Neural crest cell (in vitro differentiated cells): ENCODE measurements around the gene GLT8D2. TPM values are rescaled to one million over a fixed set of nuclear protein-coding genes. Genes with fewer than 3 reads are reported as not detected.
"Not testable (repeated sequence)": the region's sequence is repeated elsewhere in the genome, so short reads cannot be mapped to it uniquely, and the experiment has no call there.

Experiments used
- DNase-seq: peaks from one replicate; pipeline ENCODE4 v3.0.0; 2021; ENCODE audit warnings: low read depth, mixed read lengths, low spot score
- H3K27ac Mint-ChIP-seq: one replicate; pipeline ENCODE4 v1.8.0; 2021; ENCODE audit warnings: mild to moderate bottlenecking, mixed read lengths; ENCODE audit not compliant: unreplicated experiment
- H3K27me3 Mint-ChIP-seq: 2 replicates; pipeline ENCODE4 v1.8.0; 2021; ENCODE audit warnings: low read depth, mild to moderate bottlenecking, mixed read lengths
- H3K36me3 Mint-ChIP-seq: 2 replicates; pipeline ENCODE4 v1.8.0; 2021; ENCODE audit warnings: low read depth, mild to moderate bottlenecking, mixed read lengths
- H3K4me1 Mint-ChIP-seq: 2 replicates; pipeline ENCODE4 v1.8.0; 2021; ENCODE audit warnings: mixed read lengths
- H3K4me3 Mint-ChIP-seq: one replicate; pipeline ENCODE4 v1.8.0; 2021; ENCODE audit warnings: mild to moderate bottlenecking, mixed read lengths
- H3K9me3 Mint-ChIP-seq: 2 replicates; pipeline ENCODE4 v1.8.0; 2021; ENCODE audit warnings: mixed read lengths
- CTCF ChIP-seq: fragments of 200-600 bp; sonication (generic); conservative IDR thresholded peaks from 2 replicates; pipeline ENCODE4 v1.5.0; 2021; ENCODE audit warnings: antibody characterized with exemption, mild to moderate bottlenecking
- total RNA-seq: library from RNA; stranded (reverse); gene quantifications from 2 replicates; pipeline ENCODE4 v1.2.1, GENCODE V29; 2021

The GLT8D2 gene
- total RNA-seq, 1 donor from 2014 or later = 1.5 TPM

GRCh38 chr12:104046306-104046705, 3.7 kb downstream of the GLT8D2 start:
- no peak for TF ChIP-seq CTCF
- no peak for DNase-seq
- Mint-ChIP-seq H3K4me1 (peaks cover 35% of the 10 kb centered on the region), H3K9me3 (no peaks in the 10 kb centered on the region), H3K27ac (no peak overlapping the region), H3K4me3 (no peak overlapping the region), H3K27me3 (peaks cover 22% of the 10 kb centered on the region), H3K36me3 (no peaks in the 10 kb centered on the region)

GRCh38 chr12:104044158-104044557, 5.8 kb downstream of the GLT8D2 start:
- no peak for DNase-seq
- H3K4me3 Mint-ChIP-seq = no peak overlapping the region
- TF ChIP-seq CTCF = no peak
- H3K27ac Mint-ChIP-seq = no peak overlapping the region
- no peaks in the 10 kb centered on the region for H3K9me3 Mint-ChIP-seq
- peaks cover 23% of the 10 kb centered on the region for H3K4me1 Mint-ChIP-seq
- H3K36me3 Mint-ChIP-seq = no peaks in the 10 kb centered on the region
- H3K27me3 Mint-ChIP-seq = peaks cover 8% of the 10 kb centered on the region

GRCh38 chr12:104042580-104042979, 7.4 kb downstream of the GLT8D2 start:
- no peak for DNase-seq
- no peak overlapping the region for H3K4me3 Mint-ChIP-seq
- no peaks in the 10 kb centered on the region for H3K27me3 Mint-ChIP-seq
- H3K9me3 Mint-ChIP-seq = no peaks in the 10 kb centered on the region
- TF ChIP-seq CTCF = no peak
- H3K36me3 Mint-ChIP-seq = no peaks in the 10 kb centered on the region
- no peak overlapping the region for H3K27ac Mint-ChIP-seq
- H3K4me1 Mint-ChIP-seq = peaks cover 9% of the 10 kb centered on the region

- not testable (repeated sequence) for H3K4me3 Mint-ChIP-seq, H3K27ac Mint-ChIP-seq
Measured at GRCh38 chr12:104039769-104040168, 10.2 kb downstream of the GLT8D2 start.

GRCh38 chr12:104036143-104036542, 13.8 kb downstream of the GLT8D2 start:
- H3K4me1 Mint-ChIP-seq, H3K27ac Mint-ChIP-seq, H3K9me3 Mint-ChIP-seq, H3K36me3 Mint-ChIP-seq, H3K4me3 Mint-ChIP-seq, DNase-seq: not testable (repeated sequence)
- peaks cover 23% of the 10 kb centered on the region for H3K27me3 Mint-ChIP-seq

More at GRCh38 chr12:104039769-104040168, 10.2 kb downstream of the GLT8D2 start:
- H3K36me3 Mint-ChIP-seq, DNase-seq, H3K9me3 Mint-ChIP-seq, H3K4me1 Mint-ChIP-seq: not testable (repeated sequence)
- peaks cover 23% of the 10 kb centered on the region for H3K27me3 Mint-ChIP-seq

GRCh38 chr12:104030596-104030995, 19.4 kb downstream of the GLT8D2 start:
- not testable (repeated sequence) for H3K27me3 Mint-ChIP-seq, DNase-seq, H3K4me3 Mint-ChIP-seq, H3K36me3 Mint-ChIP-seq, H3K4me1 Mint-ChIP-seq, H3K9me3 Mint-ChIP-seq, H3K27ac Mint-ChIP-seq

- DNase-seq = no peak
- no peaks in the 10 kb centered on the region for H3K36me3 Mint-ChIP-seq
- H3K27ac Mint-ChIP-seq = no peak overlapping the region
- H3K27me3 Mint-ChIP-seq = no peaks in the 10 kb centered on the region
- TF ChIP-seq CTCF = no peak
- H3K4me1 Mint-ChIP-seq = peaks cover 5% of the 10 kb centered on the region
- no peaks in the 10 kb centered on the region for H3K9me3 Mint-ChIP-seq
- no peak overlapping the region for H3K4me3 Mint-ChIP-seq
Measured at GRCh38 chr12:104026841-104027599, 23.0 kb downstream of the GLT8D2 start.
